HEK293 (cell line): ENCODE results near the gene HPCAL1.

ENCODE experiments used
- CTCF ChIA-PET: fragments of 350-600 bp; formaldehyde crosslinking; extraction: SDS; loops from one replicate; lab custom pipeline; 2021; ENCODE audit warnings: antibody characterized with exemption; lab: Yijun Ruan, JAX
- POLR2A ChIA-PET: fragments of 300-600 bp; formaldehyde crosslinking; extraction: SDS; loops from one replicate; lab custom pipeline; 2020; ENCODE audit warnings: antibody characterized with exemption, inconsistent platforms; lab: Yijun Ruan, JAX
- H3K27ac ChIP-seq: fragments of 200-500 bp; sonication (Bioruptor generic); 2 replicates; pipeline ENCODE4 v1.5.1; 2014; ENCODE audit warnings: low read depth, low read length, control low read depth, inconsistent platforms; ENCODE audit errors: extremely low read depth
- H3K36me3 ChIP-seq, 2 experiments: fragments of 200-500 bp in 1 of 2; sonication (Bioruptor generic) in 1 of 2; 1 replicate in 1 of 2; 2 replicates in 1 of 2; pipeline ENCODE4 v1.5.1; 2014 to 2017; ENCODE audit warnings: inconsistent platforms in 2 of 2, low read length in 2 of 2; ENCODE audit not compliant: control insufficient read depth in 2 of 2, insufficient read depth in 1 of 2
- H3K4me1 ChIP-seq: fragments of 200-500 bp; sonication (Bioruptor generic); 2 replicates; pipeline ENCODE4 v1.5.1; 2014; ENCODE audit warnings: mild to moderate bottlenecking, low read length, inconsistent platforms; ENCODE audit not compliant: control insufficient read depth, insufficient read depth
- H3K4me3 ChIP-seq: 2 replicates; pipeline ENCODE4 v1.5.1; 2011; ENCODE audit warnings: low read depth, mild to moderate bottlenecking, control low read depth, low read length, moderate library complexity
- H3K9me3 ChIP-seq: fragments of 200-500 bp; sonication (Bioruptor generic); 2 replicates; pipeline ENCODE4 v1.5.1; 2014; ENCODE audit warnings: low read depth, low read length, inconsistent platforms; ENCODE audit not compliant: control insufficient read depth, insufficient read depth
- PBX3 ChIP-seq: sonication (generic); formaldehyde crosslinking; IDR thresholded peaks from 2 replicates; pipeline ENCODE4 v1.8.1; 2022; ENCODE audit warnings: mild to moderate bottlenecking, moderate library complexity, missing genetic modification reagents
- SP2 ChIP-seq: fragments of 450-650 bp; formaldehyde crosslinking; IDR thresholded peaks from 2 replicates; pipeline ENCODE4 v1.5.1; 2016; ENCODE audit warnings: missing biosample characterization, missing genetic modification characterization
- SP7 ChIP-seq: fragments of 450-650 bp; formaldehyde crosslinking; IDR thresholded peaks from 2 replicates; pipeline ENCODE4 v1.5.1; 2016; ENCODE audit warnings: missing biosample characterization, missing genetic modification characterization
- TRIM28 ChIP-seq: IDR thresholded peaks from 2 replicates; pipeline ENCODE4 v1.6.1; 2011; ENCODE audit warnings: low read length, control low read depth, borderline replicate concordance
- ZBTB17 ChIP-seq: fragments of 450-650 bp; formaldehyde crosslinking; IDR thresholded peaks from 2 replicates; pipeline ENCODE4 v1.5.1; 2016; ENCODE audit warnings: missing biosample characterization, missing genetic modification characterization
- ZBTB21 ChIP-seq: fragments of 450-650 bp; formaldehyde crosslinking; IDR thresholded peaks from 2 replicates; pipeline ENCODE4 v1.5.1; 2017; ENCODE audit warnings: missing biosample characterization, missing genetic modification characterization
- ZFP37 ChIP-seq: fragments of 450-650 bp; formaldehyde crosslinking; IDR thresholded peaks from 2 replicates; pipeline ENCODE4 v1.5.1; 2016; ENCODE audit warnings: missing biosample characterization, missing genetic modification characterization
- ZNF10 ChIP-seq: fragments of 450-650 bp; formaldehyde crosslinking; IDR thresholded peaks from 2 replicates; pipeline ENCODE4 v1.5.1; 2017; ENCODE audit warnings: missing biosample characterization, missing genetic modification characterization
- ZNF121 ChIP-seq: fragments of 450-650 bp; formaldehyde crosslinking; IDR thresholded peaks from 2 replicates; pipeline ENCODE4 v1.5.1; 2016; ENCODE audit warnings: missing biosample characterization, missing genetic modification characterization
- ZNF148 ChIP-seq: fragments of 450-650 bp; formaldehyde crosslinking; IDR thresholded peaks from 2 replicates; pipeline ENCODE4 v1.5.0; 2017; ENCODE audit warnings: missing biosample characterization, missing genetic modification characterization, borderline replicate concordance
- ZNF248 ChIP-seq: fragments of 450-650 bp; formaldehyde crosslinking; IDR thresholded peaks from 2 replicates; pipeline ENCODE4 v1.5.1; 2017; ENCODE audit warnings: missing biosample characterization, missing genetic modification characterization
- ZNF280C ChIP-seq: fragments of 450-650 bp; formaldehyde crosslinking; IDR thresholded peaks from 2 replicates; pipeline ENCODE4 v1.5.1; 2016; ENCODE audit warnings: missing biosample characterization, missing genetic modification characterization
- ZNF394 ChIP-seq: fragments of 450-650 bp; formaldehyde crosslinking; IDR thresholded peaks from 2 replicates; pipeline ENCODE4 v1.5.1; 2016; ENCODE audit warnings: missing biosample characterization, missing genetic modification characterization, mild to moderate bottlenecking, moderate library complexity, borderline replicate concordance
- ZNF433 ChIP-seq: fragments of 450-650 bp; formaldehyde crosslinking; IDR thresholded peaks from 2 replicates; pipeline ENCODE4 v1.5.1; 2016; ENCODE audit warnings: missing biosample characterization, missing genetic modification characterization, low read depth
- ZNF473 ChIP-seq: fragments of 450-650 bp; formaldehyde crosslinking; IDR thresholded peaks from 2 replicates; pipeline ENCODE4 v1.5.1; 2017; ENCODE audit warnings: missing biosample characterization, missing genetic modification characterization
- ZNF530 ChIP-seq: fragments of 450-650 bp; formaldehyde crosslinking; IDR thresholded peaks from 2 replicates; pipeline ENCODE4 v1.5.1; 2016; ENCODE audit warnings: low read depth, missing biosample characterization, missing genetic modification characterization
- ZNF561 ChIP-seq: fragments of 450-650 bp; IDR thresholded peaks from 2 replicates; pipeline ENCODE4 v1.5.1; 2018; ENCODE audit warnings: missing biosample characterization, missing genetic modification characterization, borderline replicate concordance
- ZNF658 ChIP-seq: fragments of 450-650 bp; formaldehyde crosslinking; IDR thresholded peaks from 2 replicates; pipeline ENCODE4; 2016; ENCODE audit warnings: missing biosample characterization, missing genetic modification characterization
- ZNF768 ChIP-seq: fragments of 450-650 bp; formaldehyde crosslinking; IDR thresholded peaks from 2 replicates; pipeline ENCODE4 v1.5.1; 2018; ENCODE audit warnings: missing biosample characterization, mild to moderate bottlenecking, missing genetic modification characterization

Gene HPCAL1

GRCh38 chr2:10469955-10470608, 167.4 kb downstream of the HPCAL1 start:
- TF ChIP-seq ZNF394 = no peak
- TF ChIP-seq SP2 (tag by site-specific recombination) = no peak
- no peak for TF ChIP-seq ZFP37 (tag by site-specific recombination)
- no peak for TF ChIP-seq ZNF473 (tag by site-specific recombination)
- no peak for TF ChIP-seq PBX3 (CRISPR knock-in tag)
- TF ChIP-seq ZNF10 (tag by site-specific recombination) = no peak
- no peak for TF ChIP-seq ZBTB21 (tag by site-specific recombination)
- no peak for TF ChIP-seq ZBTB17
- no peak for TF ChIP-seq TRIM28
- TF ChIP-seq ZNF561 (tag by site-specific recombination) = no peak
- TF ChIP-seq ZNF248 (tag by site-specific recombination) = no peak
- TF ChIP-seq ZNF530 (tag by site-specific recombination) = no peak
- no peak for TF ChIP-seq ZNF658 (tag by site-specific recombination)
- TF ChIP-seq ZNF280C (tag by site-specific recombination) = no peak
- no peak for TF ChIP-seq ZNF768 (tag by site-specific recombination)
- TF ChIP-seq SP7 (tag by site-specific recombination) = no peak
- TF ChIP-seq ZNF121 (tag by site-specific recombination) = no peak
- H3K9me3 ChIP-seq = no peaks in the 10 kb centered on the region
- ChIA-PET POLR2A (interaction anchor here (0.6 kb wide), 1 partner anchor 1786 kb away, joined by 3 read pairs; no protein-coding TSS in a partner anchor), CTCF (no interaction called here)
- no peak overlapping the region for H3K27ac ChIP-seq
- no peaks in the 10 kb centered on the region for H3K4me1 ChIP-seq
- H3K4me3 ChIP-seq = no peak overlapping the region
- H3K36me3 ChIP-seq = no peaks in the 10 kb centered on the region

- no peaks in the 10 kb centered on the region for H3K4me1 ChIP-seq
- no peak overlapping the region for H3K27ac ChIP-seq
- no peak overlapping the region for H3K4me3 ChIP-seq
- no peaks in the 10 kb centered on the region for H3K36me3 ChIP-seq
- POLR2A ChIA-PET = no interaction called here
- TF ChIP-seq ZNF433 (tag by site-specific recombination) (no peak), ZNF148 (tag by site-specific recombination) (no peak)
- TF ChIP-seq, all 188 proteins: peak for 0
- CTCF ChIA-PET = no interaction called here
- no peaks in the 10 kb centered on the region for H3K9me3 ChIP-seq
These were observed 168.4 kb downstream of the HPCAL1 start for GRCh38 chr2:10471046-10471571.
